Astrocyte (in vitro differentiated cells and primary cell): ENCODE data around the gene LYZL4. TPM values are rescaled to one million over a fixed set of nuclear protein-coding genes. Genes with fewer than 3 reads are reported as not detected.

Source experiments
- DNase-seq: peaks from one replicate; pipeline ENCODE4 v3.0.0-alpha.2; 2010; ENCODE audit warnings: low read depth
- FAIRE-seq: peaks from 2 replicates; lab custom pipeline; 2011; peaks lifted over from hg19 to GRCh38; lab: Jason Lieb, UNC
- H2AFZ ChIP-seq: 2 replicates; pipeline ENCODE4 v1.6.0; 2012; ENCODE audit warnings: low read depth, low read length, inconsistent platforms
- H3K27ac ChIP-seq: 2 replicates; pipeline ENCODE4 v1.5.1; 2011; ENCODE audit warnings: low read depth, low read length, inconsistent platforms
- H3K27me3 ChIP-seq: 2 replicates; pipeline ENCODE4 v1.6.0; 2011; ENCODE audit warnings: low read length, inconsistent platforms; ENCODE audit not compliant: insufficient read depth
- H3K36me3 ChIP-seq: 2 replicates; pipeline ENCODE4 v1.5.1; 2011; ENCODE audit warnings: low read length, inconsistent platforms; ENCODE audit not compliant: insufficient read depth
- H3K4me1 ChIP-seq: 2 replicates; pipeline ENCODE4 v1.5.1; 2011; ENCODE audit warnings: low read length, inconsistent platforms; ENCODE audit not compliant: insufficient read depth
- H3K4me2 ChIP-seq: 2 replicates; pipeline ENCODE4 v1.6.0; 2012; ENCODE audit warnings: low read length, inconsistent platforms
- H3K4me3 ChIP-seq: 2 replicates; pipeline ENCODE4 v1.5.1; 2011; ENCODE audit warnings: low read depth, mild to moderate bottlenecking, low read length, inconsistent platforms; ENCODE audit not compliant: insufficient read depth
- H3K79me2 ChIP-seq: 2 replicates; pipeline ENCODE4 v1.6.0; 2012; ENCODE audit warnings: mild to moderate bottlenecking, low read length, inconsistent platforms; ENCODE audit not compliant: insufficient read depth
- H3K9ac ChIP-seq: 2 replicates; pipeline ENCODE4 v1.6.0; 2012; ENCODE audit warnings: mild to moderate bottlenecking, low read length, inconsistent platforms
- H3K9me3 ChIP-seq: 2 replicates; pipeline ENCODE4 v1.5.1; 2012; ENCODE audit warnings: low read depth, mild to moderate bottlenecking, low read length, inconsistent platforms; ENCODE audit not compliant: insufficient read depth
- H4K20me1 ChIP-seq: 2 replicates; pipeline ENCODE4 v1.6.0; 2012; ENCODE audit warnings: low read length, inconsistent platforms; ENCODE audit not compliant: insufficient read depth
- H3K27ac Mint-ChIP-seq: one replicate; pipeline ENCODE4 v1.8.0; 2021; ENCODE audit warnings: mild to moderate bottlenecking, mixed read lengths; ENCODE audit not compliant: unreplicated experiment
- H3K27me3 Mint-ChIP-seq: one replicate; pipeline ENCODE4 v1.8.0; 2021; ENCODE audit warnings: low read depth, mixed read lengths; ENCODE audit not compliant: unreplicated experiment
- H3K36me3 Mint-ChIP-seq: one replicate; pipeline ENCODE4 v1.8.0; 2021; ENCODE audit warnings: low read depth, mixed read lengths; ENCODE audit not compliant: unreplicated experiment
- H3K4me1 Mint-ChIP-seq: one replicate; pipeline ENCODE4 v1.8.0; 2021; ENCODE audit warnings: low read depth, mixed read lengths; ENCODE audit not compliant: unreplicated experiment
- H3K4me3 Mint-ChIP-seq: one replicate; pipeline ENCODE4 v1.8.0; 2021; ENCODE audit warnings: mild to moderate bottlenecking, moderate library complexity, mixed read lengths; ENCODE audit not compliant: unreplicated experiment
- H3K9me3 Mint-ChIP-seq: one replicate; pipeline ENCODE4 v1.8.0; 2021; ENCODE audit warnings: mild to moderate bottlenecking, mixed read lengths; ENCODE audit not compliant: unreplicated experiment
- EZH2 ChIP-seq: IDR thresholded peaks from 2 replicates; pipeline ENCODE4 v1.6.1; 2012; ENCODE audit warnings: mild to moderate bottlenecking, low read length, inconsistent platforms; ENCODE audit not compliant: insufficient read depth
- total RNA-seq: library from RNA; stranded (reverse); gene quantifications from 2 replicates; pipeline ENCODE4 v1.2.1, GENCODE V29; 2021
- TF ChIP-seq, protein P1 (sequence below): IDR thresholded peaks from 2 replicates; pipeline ENCODE4 v1.5.1; 2011; ENCODE audit warnings: low read depth, mild to moderate bottlenecking, inconsistent platforms, low read length, moderate library complexity; ENCODE audit not compliant: insufficient read depth

Gene LYZL4
- total RNA-seq, 1 donor from 2014 or later: not detected

DNA sequence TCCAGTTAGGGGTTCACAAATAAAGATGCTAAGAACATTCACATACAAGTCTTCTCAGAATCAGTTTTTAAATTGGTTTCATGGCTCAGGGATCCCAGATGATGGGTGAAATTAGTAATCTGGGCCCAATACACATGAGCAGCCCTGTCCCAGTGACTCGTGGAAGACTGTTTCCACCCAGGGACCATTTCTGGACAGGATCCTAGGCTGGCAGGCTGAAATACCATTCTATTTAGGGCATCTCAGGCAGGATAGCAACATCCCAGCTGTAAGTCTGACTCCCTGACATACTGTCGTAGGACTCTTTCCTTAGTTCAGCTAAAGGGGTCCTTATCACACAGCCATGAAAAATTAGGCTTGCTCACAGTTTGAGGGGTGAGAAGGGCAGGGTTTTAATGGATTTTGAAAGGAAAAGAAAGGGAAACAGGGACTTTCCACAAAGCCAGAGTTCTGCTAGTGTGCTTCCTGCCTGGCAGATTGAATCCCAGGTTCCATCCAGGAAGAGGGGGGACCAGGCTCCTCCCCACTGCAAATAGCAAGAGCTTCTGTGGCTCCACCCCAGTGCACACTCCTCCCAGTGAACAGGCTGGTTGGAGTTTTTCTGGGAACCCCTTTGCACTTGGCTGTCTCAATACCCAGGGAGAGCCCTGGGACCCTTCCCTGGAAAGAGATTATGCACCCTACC, 41.3 kb upstream of the LYZL4 start:
- H3K36me3 ChIP-seq: no peaks in the 10 kb centered on the region
- H3K9ac ChIP-seq: no peak overlapping the region
- H3K36me3 Mint-ChIP-seq: no peaks in the 10 kb centered on the region
- H3K27ac Mint-ChIP-seq: peak overlapping the region; percentile 9
- no peak overlapping the region for H3K4me2 ChIP-seq
- no peaks in the 10 kb centered on the region for H4K20me1 ChIP-seq
- H3K4me1 Mint-ChIP-seq: peaks cover 7% of the 10 kb centered on the region
- no peaks in the 10 kb centered on the region for H3K9me3 ChIP-seq
- DNase-seq: no peak
- no peak overlapping the region for H3K4me3 Mint-ChIP-seq
- H3K4me3 ChIP-seq: no peak overlapping the region
- H3K27ac ChIP-seq: no peak overlapping the region
- H3K27me3 ChIP-seq: no peaks in the 10 kb centered on the region
- no peak overlapping the region for H2AFZ ChIP-seq
- H3K9me3 Mint-ChIP-seq: peaks cover 4% of the 10 kb centered on the region
- TF ChIP-seq, protein P1, sequence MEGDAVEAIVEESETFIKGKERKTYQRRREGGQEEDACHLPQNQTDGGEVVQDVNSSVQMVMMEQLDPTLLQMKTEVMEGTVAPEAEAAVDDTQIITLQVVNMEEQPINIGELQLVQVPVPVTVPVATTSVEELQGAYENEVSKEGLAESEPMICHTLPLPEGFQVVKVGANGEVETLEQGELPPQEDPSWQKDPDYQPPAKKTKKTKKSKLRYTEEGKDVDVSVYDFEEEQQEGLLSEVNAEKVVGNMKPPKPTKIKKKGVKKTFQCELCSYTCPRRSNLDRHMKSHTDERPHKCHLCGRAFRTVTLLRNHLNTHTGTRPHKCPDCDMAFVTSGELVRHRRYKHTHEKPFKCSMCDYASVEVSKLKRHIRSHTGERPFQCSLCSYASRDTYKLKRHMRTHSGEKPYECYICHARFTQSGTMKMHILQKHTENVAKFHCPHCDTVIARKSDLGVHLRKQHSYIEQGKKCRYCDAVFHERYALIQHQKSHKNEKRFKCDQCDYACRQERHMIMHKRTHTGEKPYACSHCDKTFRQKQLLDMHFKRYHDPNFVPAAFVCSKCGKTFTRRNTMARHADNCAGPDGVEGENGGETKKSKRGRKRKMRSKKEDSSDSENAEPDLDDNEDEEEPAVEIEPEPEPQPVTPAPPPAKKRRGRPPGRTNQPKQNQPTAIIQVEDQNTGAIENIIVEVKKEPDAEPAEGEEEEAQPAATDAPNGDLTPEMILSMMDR: no peak
- no peak for TF ChIP-seq EZH2
- peaks cover 8% of the 10 kb centered on the region for H3K27me3 Mint-ChIP-seq
- H3K4me1 ChIP-seq: no peaks in the 10 kb centered on the region
- FAIRE-seq: no peak
- no peaks in the 10 kb centered on the region for H3K79me2 ChIP-seq

DNA sequence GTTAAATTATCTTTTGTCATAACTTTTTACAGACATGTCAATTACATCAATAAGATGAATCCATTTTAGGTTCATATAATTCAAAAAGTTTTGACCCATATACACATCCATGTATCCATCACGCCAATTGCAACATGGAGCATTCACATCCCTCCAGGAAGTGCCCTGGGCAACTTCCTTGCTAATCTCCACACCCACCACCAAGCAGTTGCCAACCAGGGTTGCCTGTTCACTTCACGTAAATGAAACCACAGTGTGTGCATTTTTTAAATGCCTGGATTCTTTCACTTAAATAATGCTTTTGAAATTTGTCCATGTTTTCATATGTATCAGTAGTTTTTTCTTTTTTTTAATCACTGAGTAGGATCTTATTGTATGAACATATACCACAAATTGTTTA, 40.7 kb upstream of the LYZL4 start:
- Mint-ChIP-seq H3K4me3 (no peak overlapping the region), H3K36me3 (no peaks in the 10 kb centered on the region), H3K9me3 (peaks cover 4% of the 10 kb centered on the region), H3K27me3 (peaks cover 11% of the 10 kb centered on the region), H3K27ac (peak overlapping the region; percentile 9), H3K4me1 (peaks cover 7% of the 10 kb centered on the region)
- Histone ChIP-seq H3K9me3 (no peaks in the 10 kb centered on the region), H3K4me1 (no peaks in the 10 kb centered on the region), H3K27me3 (no peaks in the 10 kb centered on the region), H3K79me2 (no peaks in the 10 kb centered on the region), H3K36me3 (no peaks in the 10 kb centered on the region), H2AFZ (no peak overlapping the region), H3K27ac (no peak overlapping the region), H3K9ac (no peak overlapping the region), H3K4me3 (no peak overlapping the region), H3K4me2 (no peak overlapping the region), H4K20me1 (no peaks in the 10 kb centered on the region)
- TF ChIP-seq, protein P1: no peak
- TF ChIP-seq EZH2: no peak
- no peak for DNase-seq
- no peak for FAIRE-seq

DNA sequence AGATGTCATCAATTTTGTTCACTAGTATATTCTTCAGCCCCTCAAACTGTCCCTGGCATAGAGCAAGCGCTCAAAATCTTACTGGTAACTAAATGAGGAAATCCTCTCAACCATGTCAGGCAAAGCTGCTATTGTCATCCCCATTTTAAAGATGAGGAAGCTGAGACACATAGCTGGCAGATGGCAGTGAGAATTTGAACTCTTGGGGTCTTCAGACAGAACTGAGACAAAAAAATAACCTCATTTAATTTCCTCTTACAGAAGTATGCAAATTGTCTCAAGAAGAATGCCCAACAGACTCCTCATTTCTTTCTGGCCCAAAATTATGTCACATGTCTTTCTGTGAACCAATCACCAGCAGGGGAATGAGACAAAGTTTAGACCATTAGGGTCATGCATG, 40.2 kb upstream of the LYZL4 start:
- Histone ChIP-seq H3K4me3 (no peak overlapping the region), H3K79me2 (no peaks in the 10 kb centered on the region), H2AFZ (no peak overlapping the region), H3K27ac (no peak overlapping the region), H3K4me1 (no peaks in the 10 kb centered on the region), H3K9ac (no peak overlapping the region), H3K4me2 (no peak overlapping the region), H3K9me3 (no peaks in the 10 kb centered on the region), H3K36me3 (no peaks in the 10 kb centered on the region), H4K20me1 (no peaks in the 10 kb centered on the region), H3K27me3 (peaks cover 2% of the 10 kb centered on the region)
- H3K27me3 Mint-ChIP-seq: peaks cover 11% of the 10 kb centered on the region
- H3K9me3 Mint-ChIP-seq: peaks cover 4% of the 10 kb centered on the region
- FAIRE-seq (no peak), DNase-seq (no peak)
- H3K27ac Mint-ChIP-seq: no peak overlapping the region
- H3K4me1 Mint-ChIP-seq: peaks cover 7% of the 10 kb centered on the region
- no peaks in the 10 kb centered on the region for H3K36me3 Mint-ChIP-seq
- no peak overlapping the region for H3K4me3 Mint-ChIP-seq
- no peak for TF ChIP-seq EZH2
- TF ChIP-seq, protein P1: no peak
